ENCODE measurements around the gene TRIM34. TPM values are rescaled to one million over a fixed set of nuclear protein-coding genes. Genes with fewer than 3 reads are reported as not detected.
"Not testable (repeated sequence)": the region's sequence is repeated elsewhere in the genome, so short reads cannot be mapped to it uniquely, and the experiment has no call there.

TRIM34 gene
- total RNA-seq, 1 donor from 2014 or later, result 25.9 TPM

GRCh38 chr11:5690216-5690615, 65.4 kb downstream of the TRIM34 start:
- peak overlapping the region; percentile 96 for H3K4me3 Mint-ChIP-seq
- H3K4me1 Mint-ChIP-seq, result peaks cover 62% of the 10 kb centered on the region
- H3K9me3 Mint-ChIP-seq, result no peaks in the 10 kb centered on the region
- CTCF ChIA-PET, result interaction anchor here (1.0 to 1.3 kb wide), 6 partner anchors 10 to 65 kb away, joined by 3 to 4 read pairs (median 3); partner anchors contain the start of gene TRIM34
- H3K36me3 Mint-ChIP-seq (ENCODE audit: low read depth), result peaks cover 45% of the 10 kb centered on the region
- no peak for TF ChIP-seq CTCF (IDR thresholded peaks at IDR 0.05)
- no peaks in the 10 kb centered on the region for H3K27me3 Mint-ChIP-seq
- intact Hi-C loops (cut with micrococcal nuclease), result loop anchor here (10.0 kb wide), 1 partner anchor 1085 kb away; the partner anchor contains the start of gene TRIM68
- peak overlapping the region; percentile 94 for H3K27ac Mint-ChIP-seq
- DNase-seq, result no peak
- no peak for ATAC-seq (ENCODE audit: low read depth)
- POLR2A ChIA-PET, result interaction anchor here (0.6 to 4.7 kb wide), 13 partner anchors 11 to 1947 kb away, joined by 3 to 60 read pairs (median 5); partner anchors contain the start of genes ARFIP2, OR52N2, SMPD1 and TIMM10B

- intact Hi-C loops (cut with micrococcal nuclease), result loop anchor here (10.0 kb wide), 1 partner anchor 1086 kb away; the partner anchor contains the start of gene TRIM68
- peak overlapping the region; percentile 94 for H3K27ac Mint-ChIP-seq
- peak overlapping the region; percentile 96 for H3K4me3 Mint-ChIP-seq
- H3K9me3 Mint-ChIP-seq, result no peaks in the 10 kb centered on the region
- ChIA-PET POLR2A (interaction anchor here (1.3 to 4.7 kb wide), 5 partner anchors 10 to 928 kb away, joined by 3 to 60 read pairs (median 21); partner anchors contain the start of genes TPP1 and TRIM34), CTCF (interaction anchor here (1.3 kb wide), 2 partner anchors 10 to 23 kb away, joined by 3 read pairs; no protein-coding TSS in a partner anchor)
- peaks cover 50% of the 10 kb centered on the region for H3K36me3 Mint-ChIP-seq (ENCODE audit: low read depth)
- DNase-seq (no peak), ATAC-seq (ENCODE audit: low read depth) (no peak)
- H3K4me1 Mint-ChIP-seq, result peaks cover 65% of the 10 kb centered on the region
- no peaks in the 10 kb centered on the region for H3K27me3 Mint-ChIP-seq
- TF ChIP-seq CTCF (IDR thresholded peaks at IDR 0.05), result no peak
Measured at GRCh38 chr11:5690736-5691135, 65.9 kb downstream of the TRIM34 start.

GRCh38 chr11:5691238-5691963, 66.6 kb downstream of the TRIM34 start:
- peak overlapping the region; percentile 94 for H3K27ac Mint-ChIP-seq
- intact Hi-C loops (cut with micrococcal nuclease), result loop anchor here (10.0 kb wide), 1 partner anchor 1087 kb away; the partner anchor contains the start of gene TRIM68
- POLR2A ChIA-PET, result interaction anchor here (1.3 to 4.7 kb wide), 5 partner anchors 9 to 927 kb away, joined by 3 to 60 read pairs (median 21); partner anchors contain the start of genes TPP1 and TRIM34
- H3K4me3 Mint-ChIP-seq, result peak overlapping the region; percentile 96
- H3K27me3 Mint-ChIP-seq; ATAC-seq (ENCODE audit: low read depth); DNase-seq; H3K9me3 Mint-ChIP-seq: not testable (repeated sequence)
- peaks cover 57% of the 10 kb centered on the region for H3K36me3 Mint-ChIP-seq (ENCODE audit: low read depth)
- H3K4me1 Mint-ChIP-seq, result peaks cover 68% of the 10 kb centered on the region
- CTCF ChIA-PET, result interaction anchor here (0.5 to 1.3 kb wide), 2 partner anchors 9 to 44 kb away, joined by 3 read pairs; no protein-coding TSS in a partner anchor

- Mint-ChIP-seq H3K27me3 (no peaks in the 10 kb centered on the region), H3K4me3 (peak overlapping the region; percentile 96), H3K27ac (peak overlapping the region; percentile 94), H3K9me3 (no peaks in the 10 kb centered on the region), H3K4me1 (peaks cover 71% of the 10 kb centered on the region), H3K36me3 (ENCODE audit: low read depth) (peaks cover 62% of the 10 kb centered on the region)
- ATAC-seq (ENCODE audit: low read depth) (no peak), DNase-seq (no peak)
- POLR2A ChIA-PET, result interaction anchor here (0.6 to 4.7 kb wide), 3 partner anchors 9 to 926 kb away, joined by 3 to 60 read pairs (median 5); partner anchors contain the start of gene TPP1
- intact Hi-C loops (cut with micrococcal nuclease), result loop anchor here (1.0 to 10.0 kb wide), 2 partner anchors 60 to 1087 kb away; partner anchors contain the start of gene TRIM68
- no peak for TF ChIP-seq CTCF (IDR thresholded peaks at IDR 0.05)
- CTCF ChIA-PET, result interaction anchor here (0.5 kb wide), 1 partner anchor 43 kb away, joined by 3 read pairs; no protein-coding TSS in a partner anchor
Measured at GRCh38 chr11:5691964-5692361, 67.2 kb downstream of the TRIM34 start.

Other genes starting within 250 kb of the TRIM34 start
- gene OR51M1, start 241.2 kb upstream of the TRIM34 start, total RNA-seq, result not detected in 2 replicates
- not detected in 2 replicates for gene OR51Q1, start 202.9 kb upstream of the TRIM34 start, total RNA-seq
- gene OR51I1, start 183.5 kb upstream of the TRIM34 start, total RNA-seq, result not detected in 2 replicates
- not detected in 2 replicates for gene OR51I2, start 175.7 kb upstream of the TRIM34 start, total RNA-seq
- not detected in 2 replicates for gene OR52D1, start 136.3 kb upstream of the TRIM34 start, total RNA-seq
- 0.16 and 0.29 TPM in 2 replicates for gene UBQLN3, start 115.0 kb upstream of the TRIM34 start, total RNA-seq
- gene UBQLNL, start 108.3 kb upstream of the TRIM34 start, total RNA-seq, result 0.29 and 0.34 TPM in 2 replicates
- 0.20 and 0.22 TPM in 2 replicates for gene OR52H1, start 76.5 kb upstream of the TRIM34 start, total RNA-seq
- gene OR52B6, start 44.1 kb upstream of the TRIM34 start, total RNA-seq, result not detected in 2 replicates
- 0.22 and 0.44 TPM in 2 replicates for gene TRIM6, start 28.4 kb upstream of the TRIM34 start, total RNA-seq
- gene TRIM5, start 60.1 kb downstream of the TRIM34 start, total RNA-seq, result 34.3 and 36.3 TPM in 2 replicates
- gene TRIM22, start 64.8 kb downstream of the TRIM34 start, total RNA-seq, result 244 and 255 TPM in 2 replicates
- 0.64 and 0.84 TPM in 2 replicates for gene OR56B1, start 111.4 kb downstream of the TRIM34 start, total RNA-seq
- gene OR52N4, start 129.2 kb downstream of the TRIM34 start, total RNA-seq, result 1.1 and 2.2 TPM in 2 replicates
- not detected in 2 replicates for gene OR52N5, start 158.4 kb downstream of the TRIM34 start, total RNA-seq
- not detected in 2 replicates for gene OR52N1, start 166.3 kb downstream of the TRIM34 start, total RNA-seq
- gene OR52N2, start 183.9 kb downstream of the TRIM34 start, total RNA-seq, result not detected in 2 replicates
- not detected in 2 replicates for gene OR52E6, start 216.9 kb downstream of the TRIM34 start, total RNA-seq
- not detected in 2 replicates for gene OR52E8, start 232.7 kb downstream of the TRIM34 start, total RNA-seq

Measured in activated B cell treated with CpG ODN at 0.5 μM for 24 hours (primary cell).